GM19468 (cell line): ENCODE measurements around the gene NFE2L3.
A peak's percentile ranks its signal among the peaks of the same experiment; 100 is the strongest.

Source experiments
- ATAC-seq: cut with Tn5 transposase; IDR thresholded peaks from one replicate; pipeline ENCODE4 v1.9.1; 2021; ENCODE audit warnings: mild to moderate bottlenecking, moderate library complexity, moderate number of reproducible peaks; ENCODE audit not compliant: unreplicated experiment; ENCODE audit errors: extremely low read depth

Gene NFE2L3

DNA sequence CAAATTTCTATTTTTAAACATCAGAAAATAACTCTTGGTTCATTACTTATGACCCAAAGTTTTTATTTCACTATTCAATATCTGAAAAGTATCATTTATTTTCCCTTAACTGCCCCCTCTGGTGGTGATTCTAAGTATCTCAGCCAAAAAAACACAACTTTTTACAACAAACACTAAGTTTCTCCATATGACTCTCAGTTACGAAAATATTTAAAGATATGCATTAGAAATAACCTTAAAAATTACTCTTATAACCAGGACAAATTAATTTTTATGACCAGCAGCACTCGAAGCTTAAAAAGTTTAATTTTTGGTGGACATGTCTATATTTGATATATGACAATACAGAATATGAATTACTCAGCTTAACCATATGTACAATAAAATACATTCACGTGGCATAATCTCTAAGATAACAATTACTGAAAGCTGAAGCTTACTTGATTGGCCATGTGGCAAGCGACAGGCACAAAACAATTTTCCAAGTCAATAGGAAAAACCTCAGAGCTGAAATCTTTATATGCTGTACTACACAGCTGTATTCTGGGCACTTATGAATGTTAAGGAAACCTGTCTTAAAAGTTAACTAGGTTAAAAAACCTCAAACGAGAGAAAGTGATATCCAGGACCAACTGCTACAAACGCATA lies 46.3 kb downstream of the NFE2L3 start:
- ATAC-seq: no peak

DNA sequence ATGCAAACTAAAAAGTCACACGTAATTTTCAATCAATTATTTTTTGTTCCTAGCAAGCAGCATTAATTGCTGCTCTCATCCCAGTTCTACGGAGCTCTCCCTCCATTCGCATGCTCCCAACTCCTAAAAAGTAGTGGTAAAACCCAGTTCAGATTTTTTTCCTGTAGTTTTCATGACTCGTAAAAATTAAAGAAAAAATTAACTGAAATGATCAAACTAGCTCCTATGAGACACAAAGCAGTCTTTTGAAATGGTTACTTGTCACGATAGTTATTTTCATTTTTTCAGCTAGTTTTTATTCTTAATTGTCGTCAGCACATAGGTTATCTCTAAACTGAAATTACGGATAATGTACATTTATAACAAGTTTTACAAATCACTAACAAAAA lies 46.8 kb downstream of the NFE2L3 start:
- no peak for ATAC-seq

DNA sequence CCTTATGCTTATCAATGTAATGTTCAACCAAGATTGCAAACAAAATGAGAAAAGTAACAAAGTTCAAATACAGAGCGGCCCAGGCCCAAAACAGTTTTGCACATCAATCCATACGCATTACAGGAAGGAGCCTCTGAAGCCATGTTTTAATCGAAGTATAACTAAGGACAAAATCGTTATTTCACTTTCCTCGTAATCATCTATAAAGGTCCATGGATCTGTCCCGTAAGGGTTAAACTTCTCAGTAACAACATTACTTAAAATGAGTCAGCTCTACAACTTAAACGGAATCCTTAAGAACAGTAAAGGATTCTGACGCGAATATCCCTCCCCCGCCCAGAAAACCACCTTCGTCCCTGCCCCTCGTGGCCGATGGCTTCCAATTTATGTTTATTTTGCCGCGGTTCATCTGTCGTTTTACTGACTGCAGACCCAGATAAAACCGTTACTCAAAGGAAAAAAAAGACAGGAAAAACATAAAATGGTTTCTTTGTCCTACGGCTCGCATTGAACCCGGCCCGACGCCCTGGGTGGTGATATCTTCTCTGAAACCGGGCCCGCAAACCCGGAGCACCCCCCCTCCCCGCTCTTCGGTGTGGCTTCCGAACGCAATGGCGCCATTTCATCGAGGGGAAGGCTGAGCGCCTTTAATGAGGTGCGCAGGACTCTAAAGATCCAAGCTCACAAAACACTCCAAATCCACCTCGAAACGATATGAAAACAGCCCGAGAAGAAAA lies 47.5 kb downstream of the NFE2L3 start:
- no peak for ATAC-seq

DNA sequence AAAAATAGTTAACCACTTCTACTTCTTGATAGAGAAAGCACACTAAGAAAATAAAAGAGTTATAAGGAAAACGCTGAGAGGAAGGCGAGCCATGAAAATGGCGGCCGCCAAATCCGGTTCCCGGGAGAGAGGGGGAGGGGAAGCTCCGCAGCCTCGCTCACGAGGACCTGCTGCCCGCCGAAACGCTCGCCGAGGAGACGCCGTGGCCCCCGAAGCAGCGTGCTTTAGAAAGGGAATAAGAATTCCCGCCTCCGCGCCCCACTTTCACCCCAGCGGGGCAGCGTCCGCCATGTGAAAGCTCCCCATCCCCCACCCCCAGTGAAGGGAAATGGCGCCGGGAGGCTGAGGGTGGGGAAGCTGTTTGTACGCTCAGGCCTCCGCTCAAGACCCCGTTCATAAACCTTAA lies 48.0 kb downstream of the NFE2L3 start:
- no peak for ATAC-seq

DNA sequence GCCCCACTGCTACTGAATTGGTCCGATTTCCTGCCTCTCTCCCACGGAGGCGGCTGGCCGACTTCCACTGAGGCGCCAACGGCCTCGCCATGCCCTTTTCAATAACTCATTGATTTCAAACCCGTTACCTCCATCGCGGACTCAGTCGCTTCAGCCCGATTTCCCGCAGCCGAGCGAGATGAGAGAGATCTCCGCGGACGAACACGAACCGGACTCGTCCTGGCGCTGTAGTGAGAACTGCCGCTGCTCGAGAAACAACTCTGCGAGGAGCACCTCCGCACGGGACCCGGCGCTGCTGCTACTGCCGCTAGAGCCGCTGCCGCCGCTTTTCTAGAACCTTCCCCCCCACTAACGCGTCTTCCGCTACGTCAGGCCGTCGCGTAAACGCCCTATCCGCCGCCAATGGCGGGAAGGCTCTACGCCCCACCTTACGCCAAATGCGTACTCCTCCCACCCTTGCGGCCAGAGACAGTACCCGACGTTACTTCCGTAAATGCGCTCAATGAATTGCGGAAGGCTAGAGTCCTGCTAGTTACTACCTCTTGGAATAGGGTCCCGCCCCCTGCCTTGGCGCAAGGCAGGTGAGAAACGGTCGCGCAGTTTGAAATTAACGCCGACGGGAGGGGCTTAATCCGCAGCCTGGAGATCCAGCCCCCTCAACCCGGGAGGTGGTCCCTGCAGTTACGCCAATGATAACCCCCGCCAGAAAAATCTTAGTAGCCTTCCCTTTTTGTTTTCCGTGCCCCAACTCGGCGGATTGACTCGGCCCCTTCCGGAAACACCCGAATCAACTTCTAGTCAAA lies 48.6 kb downstream of the NFE2L3 start, which contains the start of gene HNRNPA2B1:
Gene HNRNPA2B1 (minus strand): TSS at position 303 of the 803 bp plus-strand sequence. CDS start 169 bp downstream, at position 134.
- peak; percentile 69 for ATAC-seq

DNA sequence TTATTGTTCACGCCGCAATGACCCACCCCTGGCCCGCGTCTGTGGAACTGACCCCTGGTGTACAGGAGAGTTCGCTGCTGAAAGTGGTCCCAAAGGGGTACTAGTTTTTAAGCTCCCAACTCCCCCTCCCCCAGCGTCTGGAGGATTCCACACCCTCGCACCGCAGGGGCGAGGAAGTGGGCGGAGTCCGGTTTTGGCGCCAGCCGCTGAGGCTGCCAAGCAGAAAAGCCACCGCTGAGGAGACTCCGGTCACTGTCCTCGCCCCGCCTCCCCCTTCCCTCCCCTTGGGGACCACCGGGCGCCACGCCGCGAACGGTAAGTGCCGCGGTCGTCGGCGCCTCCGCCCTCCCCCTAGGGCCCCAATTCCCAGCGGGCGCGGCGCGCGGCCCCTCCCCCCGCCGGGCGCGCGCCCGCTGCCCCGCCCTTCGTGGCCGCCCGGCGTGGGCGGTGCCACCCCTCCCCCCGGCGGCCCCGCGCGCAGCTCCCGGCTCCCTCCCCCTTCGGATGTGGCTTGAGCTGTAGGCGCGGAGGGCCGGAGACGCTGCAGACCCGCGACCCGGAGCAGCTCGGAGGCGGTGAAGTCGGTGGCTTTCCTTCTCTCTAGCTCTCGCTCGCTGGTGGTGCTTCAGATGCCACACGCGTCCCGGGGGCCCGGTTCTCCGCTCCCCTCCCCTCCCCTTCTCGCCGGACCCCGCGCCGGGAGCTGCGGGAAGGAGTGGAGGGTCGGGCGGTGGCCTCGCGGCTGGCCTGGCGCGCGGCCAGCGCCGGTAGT lies 49.4 kb downstream of the NFE2L3 start, which contains the start of gene CBX3:
Gene CBX3 (plus strand): TSS at position 499 of the 772 bp plus-strand sequence. CDS start 1,254 bp downstream, outside the sequence.
- ATAC-seq: peak; percentile 30

DNA sequence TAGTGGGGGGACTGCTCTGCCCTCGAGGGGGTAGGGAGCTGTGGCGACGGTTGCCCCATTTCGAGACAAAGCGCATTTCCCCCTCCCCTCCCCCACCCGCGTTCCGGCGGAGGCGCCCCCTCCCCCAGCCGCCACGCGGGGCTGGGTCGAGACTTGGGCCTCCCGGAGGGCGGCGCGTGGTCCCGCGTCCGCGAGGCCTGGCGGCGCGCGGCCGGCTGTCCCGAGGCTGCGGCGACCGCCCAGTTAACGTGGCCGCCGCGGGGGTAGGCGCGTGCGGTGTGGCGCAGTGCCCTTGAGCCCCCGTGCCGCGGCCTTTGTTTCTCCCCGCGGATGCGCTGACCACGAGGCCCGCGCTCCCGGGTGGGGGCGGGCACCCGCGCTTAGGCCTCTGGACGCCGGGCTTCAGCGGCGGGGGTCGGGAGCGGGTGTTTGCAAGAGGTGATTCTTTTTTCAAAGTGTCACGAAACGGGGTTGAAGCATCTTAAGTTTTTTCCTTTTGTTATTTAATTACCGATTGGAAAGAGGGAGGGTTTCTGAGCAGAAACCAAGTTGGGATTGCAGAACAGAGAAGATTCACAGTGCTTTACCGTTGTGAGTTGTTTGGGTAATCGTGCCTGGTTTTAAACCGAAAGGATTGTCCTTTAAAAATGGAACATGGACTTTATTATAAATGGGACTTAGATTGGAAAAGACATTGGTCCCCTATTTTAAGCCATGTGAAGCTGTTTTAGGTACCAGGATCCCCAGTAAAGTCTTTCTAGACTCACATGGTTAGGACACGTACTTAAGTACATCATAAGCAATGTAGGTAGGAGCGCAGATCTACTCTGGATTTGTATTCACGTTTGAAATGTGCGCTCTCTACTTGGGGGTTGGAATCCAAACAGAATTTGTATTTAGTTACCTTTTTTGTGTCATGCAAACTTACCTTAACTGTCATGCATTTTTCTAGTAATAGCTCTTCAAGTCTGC lies 50.3 kb downstream of the NFE2L3 start:
- ATAC-seq: no peak

DNA sequence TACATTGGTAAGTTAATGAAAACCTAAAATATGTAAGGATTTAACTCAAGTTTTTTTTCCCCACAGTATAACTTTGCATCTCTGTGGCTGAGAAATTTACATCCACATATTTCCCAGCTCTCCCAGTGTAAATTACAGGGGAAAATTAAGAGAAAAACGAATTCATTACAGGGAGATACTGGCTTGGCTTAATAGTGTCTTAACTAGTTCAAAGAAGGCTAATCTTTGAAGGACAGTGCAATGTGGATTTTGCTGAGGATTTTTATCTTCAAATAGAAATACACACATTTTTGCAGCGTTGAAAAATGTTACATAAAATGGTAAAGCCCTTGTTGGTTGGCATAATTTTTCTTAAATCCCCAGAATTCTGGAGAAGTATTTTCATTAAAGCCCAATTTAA lies 51.0 kb downstream of the NFE2L3 start:
- ATAC-seq: no peak

DNA sequence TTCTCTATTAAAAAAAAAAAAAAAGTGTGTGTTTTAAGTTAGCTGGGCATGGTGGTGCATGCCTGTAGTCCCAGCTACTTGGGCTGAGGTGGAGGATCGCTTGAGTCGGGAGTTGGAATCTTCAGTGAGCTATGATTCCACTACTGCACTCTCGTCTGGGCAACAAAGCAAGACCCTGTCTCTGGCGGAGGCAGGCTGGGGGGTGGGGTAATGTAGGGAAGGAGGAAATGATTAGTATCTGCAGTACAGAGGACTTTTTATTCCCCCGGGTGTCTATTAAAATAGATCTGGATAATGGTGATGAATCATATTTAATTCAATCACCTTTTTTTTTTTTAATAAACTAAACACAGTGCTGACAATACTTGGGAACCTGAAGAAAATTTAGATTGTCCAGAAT lies 56.0 kb downstream of the NFE2L3 start:
- no peak for ATAC-seq

DNA sequence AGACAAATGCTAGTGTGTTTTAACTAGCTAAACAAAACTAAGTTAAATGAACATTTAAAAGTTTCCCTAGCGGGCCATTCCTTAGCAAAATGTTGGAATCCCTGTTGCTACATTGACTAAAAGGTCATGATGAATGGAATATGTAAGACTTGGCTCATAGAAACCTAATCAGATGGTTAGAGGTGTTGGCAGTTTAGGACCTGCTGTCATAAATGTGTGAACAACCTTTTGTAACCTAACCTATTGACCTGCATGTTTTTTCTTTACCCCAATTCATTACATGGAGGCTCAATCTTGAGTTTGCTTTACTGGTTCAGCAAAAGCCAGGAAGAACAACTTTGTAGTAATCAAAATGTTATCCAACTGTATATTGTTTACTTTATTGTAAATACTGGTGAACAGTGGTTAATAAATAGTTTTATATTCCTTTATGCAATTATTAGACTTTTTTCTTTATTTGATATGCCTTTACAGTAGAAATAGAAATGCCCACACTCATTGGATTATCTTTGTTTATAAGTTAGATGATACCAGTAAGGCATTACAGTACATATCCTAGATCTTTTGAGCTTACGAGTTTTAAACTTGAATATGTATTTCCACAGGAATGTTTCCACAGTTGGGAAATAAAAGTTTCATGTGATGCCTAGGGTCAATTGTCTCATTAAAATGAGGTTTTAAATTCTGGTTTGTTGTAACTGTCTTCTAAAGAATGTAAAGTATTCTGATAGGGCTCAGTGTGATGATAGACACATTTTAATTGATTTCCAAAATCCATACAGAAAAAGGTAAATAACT lies 61.1 kb downstream of the NFE2L3 start:
- no peak for ATAC-seq

DNA sequence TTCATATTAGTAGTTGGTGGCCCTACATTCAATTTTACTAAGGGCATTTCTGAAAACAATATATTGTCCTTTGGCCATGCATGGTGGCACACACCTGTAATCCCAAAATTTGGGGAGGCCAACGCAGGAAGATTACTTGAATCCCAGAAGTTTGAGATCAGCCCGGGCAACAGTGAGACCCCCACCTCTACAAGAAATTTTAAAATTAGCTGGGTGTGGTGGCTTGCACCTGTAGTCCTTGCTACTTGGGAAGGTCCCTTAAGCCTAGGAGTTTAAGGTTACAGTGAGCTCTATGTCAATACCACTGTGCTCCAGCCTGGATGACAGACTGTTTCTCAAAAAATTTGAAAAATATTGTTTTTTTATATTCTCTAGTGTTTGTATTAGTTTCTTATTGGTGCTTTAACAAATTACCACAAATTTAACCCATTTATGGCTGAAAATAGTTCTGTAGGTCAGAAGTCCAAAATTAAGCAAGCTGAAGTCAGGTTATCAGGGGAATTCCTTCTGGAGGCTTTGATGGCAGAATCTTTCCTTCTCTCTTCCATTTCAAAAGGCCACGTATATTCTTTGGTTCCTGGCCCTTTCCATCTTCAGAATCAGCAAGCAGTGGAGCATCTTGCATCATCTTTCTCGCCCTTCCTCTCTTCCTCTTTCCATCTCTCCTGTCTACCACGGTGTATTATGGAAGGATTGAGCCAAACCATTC lies 62.0 kb downstream of the NFE2L3 start:
- no peak for ATAC-seq

DNA sequence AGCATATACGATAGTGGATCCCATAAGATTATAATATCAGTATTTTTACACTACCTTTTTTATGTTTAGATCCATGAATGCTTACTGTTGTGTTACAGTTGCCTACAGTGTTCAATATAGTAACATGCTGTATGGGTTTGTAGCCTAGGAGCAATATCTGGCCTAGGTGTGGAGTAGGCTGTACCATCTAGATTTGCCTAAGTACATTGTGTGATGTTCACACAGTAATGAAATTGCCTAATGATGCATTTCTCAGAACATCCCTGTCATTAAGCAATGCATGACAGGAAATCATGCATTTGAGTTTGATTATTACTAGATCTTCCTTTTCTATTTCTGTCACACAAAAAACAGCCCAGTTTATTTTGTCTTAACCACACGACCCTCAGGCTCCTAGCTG lies 64.1 kb downstream of the NFE2L3 start:
- no peak for ATAC-seq

DNA sequence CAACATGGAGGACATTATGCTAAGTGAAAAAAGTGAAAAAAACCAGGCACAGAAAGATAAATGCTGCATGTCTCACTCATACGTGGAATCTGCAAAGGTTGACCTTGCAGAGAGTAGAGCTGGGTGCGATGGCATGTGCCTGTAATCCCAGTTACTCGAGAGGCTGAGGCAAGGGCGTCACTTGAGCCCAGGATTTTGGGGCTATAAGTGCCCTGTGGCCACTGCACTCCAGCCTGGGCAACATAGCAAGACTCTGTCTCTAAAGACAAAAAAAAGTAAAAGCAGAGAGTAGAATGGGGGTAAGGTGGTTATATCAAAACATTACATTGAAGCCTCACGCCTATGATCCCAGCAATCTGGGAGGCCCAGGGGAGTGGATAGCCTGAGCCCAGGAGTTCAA lies 72.4 kb downstream of the NFE2L3 start:
- ATAC-seq: no peak

DNA sequence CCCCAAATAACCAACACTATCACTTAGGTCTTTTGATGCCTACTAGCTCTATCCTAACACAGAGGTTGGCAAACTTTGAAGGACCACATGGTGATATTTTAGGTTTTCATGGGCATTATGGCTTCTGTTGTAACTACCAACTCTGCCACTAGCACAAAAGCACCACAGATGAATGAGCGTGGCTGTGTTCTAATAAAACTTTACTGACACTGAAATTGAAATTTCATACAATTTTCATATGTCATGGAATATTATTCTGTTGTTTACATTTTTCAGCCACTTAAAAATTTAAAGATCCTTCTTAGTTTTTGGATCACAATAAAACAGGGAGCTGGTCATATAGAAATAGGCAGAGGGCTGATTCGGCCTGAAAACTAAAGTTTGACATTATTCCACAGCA lies 76.0 kb downstream of the NFE2L3 start:
- ATAC-seq: no peak

DNA sequence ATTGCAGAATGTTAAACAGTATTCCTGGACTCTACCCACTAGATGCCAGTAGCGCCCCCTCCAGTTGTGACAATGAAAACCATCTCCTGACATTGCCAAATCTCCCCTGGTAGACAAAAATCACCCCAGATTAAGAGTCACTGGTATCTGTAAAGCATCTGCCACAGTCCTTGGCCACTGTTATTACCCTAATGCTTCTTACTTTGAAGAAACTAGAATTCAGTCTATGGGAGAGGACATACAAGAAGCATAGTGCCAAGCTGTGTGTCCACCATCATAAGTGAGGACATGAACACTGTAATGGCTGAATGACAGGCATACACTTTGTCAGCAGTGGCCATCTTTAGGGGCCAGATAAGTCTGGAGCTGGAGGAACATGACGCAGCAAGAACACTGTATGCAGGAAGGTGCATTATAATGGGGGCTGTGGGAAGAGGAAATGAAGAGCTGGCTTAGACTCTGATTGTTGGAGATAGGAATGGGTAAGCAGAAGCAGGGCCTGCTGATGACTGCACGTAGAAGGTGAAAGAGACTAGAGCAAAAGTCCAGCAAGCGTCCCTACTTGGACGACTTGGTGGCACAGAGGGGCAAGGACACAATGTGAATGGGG lies 82.0 kb downstream of the NFE2L3 start:
- ATAC-seq: no peak
